Trophoblast cell (in vitro differentiated cells and primary cell): ENCODE results near the gene C16orf90.

ENCODE experiments used
- DNase-seq, 2 donors: peaks; one replicate each; pipeline ENCODE4 v3.0.0-alpha.2; 2016
- H2AFZ ChIP-seq: 2 replicates; pipeline ENCODE4 v1.6.1; 2013; ENCODE audit warnings: low read length, moderate library complexity, mild to moderate bottlenecking; ENCODE audit not compliant: insufficient read depth, poor library complexity
- H2AK5ac ChIP-seq: 2 replicates; pipeline ENCODE4 v1.6.1; 2013; ENCODE audit warnings: mild to moderate bottlenecking, low read length
- H2BK120ac ChIP-seq: 2 replicates; pipeline ENCODE4 v1.6.1; 2013; ENCODE audit warnings: low read length, mild to moderate bottlenecking, moderate library complexity; ENCODE audit not compliant: insufficient read depth, poor library complexity
- H2BK12ac ChIP-seq: 2 replicates; pipeline ENCODE4 v1.6.1; 2013; ENCODE audit warnings: mild to moderate bottlenecking, low read length, moderate library complexity
- H2BK5ac ChIP-seq: 2 replicates; pipeline ENCODE4 v1.6.1; 2013; ENCODE audit warnings: low read length, low read depth, moderate library complexity, mild to moderate bottlenecking; ENCODE audit not compliant: poor library complexity
- H3K14ac ChIP-seq: 2 replicates; pipeline ENCODE4 v1.6.1; 2013; ENCODE audit warnings: mild to moderate bottlenecking, low read length
- H3K18ac ChIP-seq: 2 replicates; pipeline ENCODE4 v1.6.1; 2013; ENCODE audit warnings: mild to moderate bottlenecking, low read length
- H3K23ac ChIP-seq: 2 replicates; pipeline ENCODE4 v1.6.1; 2013; ENCODE audit warnings: low read length
- H3K27ac ChIP-seq: 2 replicates; pipeline ENCODE4 v1.5.1; 2013; ENCODE audit warnings: low read depth, mild to moderate bottlenecking, inconsistent platforms, low read length, moderate library complexity
- H3K27me3 ChIP-seq: 2 replicates; pipeline ENCODE4 v1.6.1; 2013; ENCODE audit warnings: inconsistent platforms, mild to moderate bottlenecking, low read length, moderate library complexity; ENCODE audit not compliant: insufficient read depth
- H3K36me3 ChIP-seq, 2 experiments: 1 replicate in 1 of 2; 2 replicates in 1 of 2; pipeline ENCODE4 v1.6.1; 2013; ENCODE audit warnings: low read length in 2 of 2, mild to moderate bottlenecking in 2 of 2, moderate library complexity in 1 of 2; ENCODE audit not compliant: insufficient read depth in 2 of 2, control insufficient read depth in 1 of 2
- H3K4ac ChIP-seq: 2 replicates; pipeline ENCODE4 v1.6.1; 2013; ENCODE audit warnings: low read depth, mild to moderate bottlenecking, low read length, moderate library complexity
- H3K4me1 ChIP-seq, 2 experiments: 1 replicate in 1 of 2; 2 replicates in 1 of 2; pipeline ENCODE4 v1.6.1; 2013; ENCODE audit warnings: low read length in 2 of 2, mild to moderate bottlenecking in 2 of 2, moderate library complexity in 1 of 2; ENCODE audit not compliant: insufficient read depth in 2 of 2, control insufficient read depth in 1 of 2
- H3K4me2 ChIP-seq: 2 replicates; pipeline ENCODE4 v1.6.1; 2013; ENCODE audit warnings: inconsistent platforms, mild to moderate bottlenecking, low read length, moderate library complexity
- H3K4me3 ChIP-seq: 2 replicates; pipeline ENCODE4 v1.5.1; 2013; ENCODE audit warnings: mild to moderate bottlenecking, low read depth, low read length, inconsistent platforms
- H3K79me1 ChIP-seq: one replicate; pipeline ENCODE4 v1.6.1; 2013; ENCODE audit warnings: low read length
- H3K79me2 ChIP-seq: 2 replicates; pipeline ENCODE4 v1.6.1; 2013; ENCODE audit warnings: low read length, mild to moderate bottlenecking; ENCODE audit not compliant: control insufficient read depth, insufficient read depth, poor library complexity
- H3K9ac ChIP-seq: 2 replicates; pipeline ENCODE4 v1.6.1; 2013; ENCODE audit warnings: mild to moderate bottlenecking, low read length
- H3K9me3 ChIP-seq: 2 replicates; pipeline ENCODE4 v1.6.1; 2013; ENCODE audit warnings: low read depth, mild to moderate bottlenecking, control low read depth, inconsistent platforms, low read length; ENCODE audit not compliant: insufficient read depth
- H4K12ac ChIP-seq: 2 replicates; pipeline ENCODE4 v1.6.1; 2013; ENCODE audit warnings: low read depth, mild to moderate bottlenecking, low read length, moderate library complexity
- H4K8ac ChIP-seq: 2 replicates; pipeline ENCODE4 v1.6.1; 2013; ENCODE audit warnings: low read depth, mild to moderate bottlenecking, low read length, moderate library complexity
- H4K91ac ChIP-seq: one replicate; pipeline ENCODE4 v1.6.1; 2013; ENCODE audit warnings: low read depth, mild to moderate bottlenecking, low read length, moderate library complexity
- WGBS: extraction: QIAGEN DNeasy Blood & Tissue Kit; methylation state at CpG from one replicate; pipeline ENCODE4 v1.1.7; 2013; ENCODE audit warnings: missing lambda C conversion rate; ENCODE audit not compliant: insufficient read length, insufficient coverage; ENCODE audit errors: extremely low coverage; 5-methylcytosine and 5-hydroxymethylcytosine counted together

Gene C16orf90

GRCh38 chr16:3509470-3509928 is 14.2 kb upstream of the C16orf90 start:
- Histone ChIP-seq H3K79me2 (no peaks in the 10 kb centered on the region), H4K8ac (no peak overlapping the region), H3K27me3 (no peaks in the 10 kb centered on the region), H3K9me3 (no peaks in the 10 kb centered on the region), H3K23ac (no peak overlapping the region), H3K14ac (no peak overlapping the region), H2BK12ac (no peak overlapping the region), H3K4me1 (no peaks in the 10 kb centered on the region), H4K12ac (no peak overlapping the region), H3K4me3 (no peak overlapping the region), H4K91ac (no peak overlapping the region), H3K79me1 (no peaks in the 10 kb centered on the region), H3K4ac (no peak overlapping the region), H3K4me2 (no peak overlapping the region), H3K18ac (no peak overlapping the region), H2AFZ (no peak overlapping the region), H3K36me3 (peaks cover 12 to 25% of the 10 kb centered on the region in 2 experiments), H3K27ac (no peak overlapping the region), H2BK5ac (no peak overlapping the region), H3K9ac (no peak overlapping the region), H2AK5ac (no peak overlapping the region), H2BK120ac (no peak overlapping the region)
- DNase-seq = no peak
- WGBS = no CpG with 5 or more reads among the region's 13 CpGs

- Histone ChIP-seq H3K14ac (no peak overlapping the region), H3K4me1 (no peaks in the 10 kb centered on the region), H3K27me3 (no peaks in the 10 kb centered on the region), H2AFZ (no peak overlapping the region), H3K36me3 (peaks cover 11 to 23% of the 10 kb centered on the region in 2 experiments), H3K4ac (no peak overlapping the region), H3K4me3 (no peak overlapping the region), H3K27ac (no peak overlapping the region), H2AK5ac (no peak overlapping the region), H3K79me1 (no peaks in the 10 kb centered on the region), H3K79me2 (no peaks in the 10 kb centered on the region), H4K91ac (no peak overlapping the region), H2BK120ac (no peak overlapping the region), H4K8ac (no peak overlapping the region), H4K12ac (no peak overlapping the region), H3K9ac (no peak overlapping the region), H3K4me2 (no peak overlapping the region), H2BK12ac (no peak overlapping the region), H3K18ac (no peak overlapping the region), H3K9me3 (no peaks in the 10 kb centered on the region), H2BK5ac (no peak overlapping the region), H3K23ac (no peak overlapping the region)
- no peak for DNase-seq
- WGBS = no CpG with 5 or more reads among the region's 7 CpGs
These were observed 13.4 kb upstream of the C16orf90 start for GRCh38 chr16:3508736-3509135.

GRCh38 chr16:3503523-3503922 is 8.2 kb upstream of the C16orf90 start:
- Histone ChIP-seq H4K8ac (no peak overlapping the region), H2BK120ac (no peak overlapping the region), H2AK5ac (no peak overlapping the region), H3K9me3 (no peaks in the 10 kb centered on the region), H3K14ac (no peak overlapping the region), H3K18ac (no peak overlapping the region), H2BK12ac (no peak overlapping the region), H3K36me3 (peaks cover 0 to 8% of the 10 kb centered on the region in 2 experiments), H3K79me2 (no peaks in the 10 kb centered on the region), H2AFZ (no peak overlapping the region), H3K27ac (no peak overlapping the region), H3K4me1 (peaks cover 5 to 6% of the 10 kb centered on the region in 2 experiments), H4K12ac (no peak overlapping the region), H4K91ac (no peak overlapping the region), H2BK5ac (no peak overlapping the region), H3K79me1 (peaks cover 4% of the 10 kb centered on the region), H3K23ac (no peak overlapping the region), H3K27me3 (no peaks in the 10 kb centered on the region), H3K4me2 (no peak overlapping the region), H3K4ac (no peak overlapping the region), H3K9ac (no peak overlapping the region), H3K4me3 (no peak overlapping the region)
- no peak for DNase-seq
- no CpG with 5 or more reads among the region's 6 CpGs for WGBS

DNA sequence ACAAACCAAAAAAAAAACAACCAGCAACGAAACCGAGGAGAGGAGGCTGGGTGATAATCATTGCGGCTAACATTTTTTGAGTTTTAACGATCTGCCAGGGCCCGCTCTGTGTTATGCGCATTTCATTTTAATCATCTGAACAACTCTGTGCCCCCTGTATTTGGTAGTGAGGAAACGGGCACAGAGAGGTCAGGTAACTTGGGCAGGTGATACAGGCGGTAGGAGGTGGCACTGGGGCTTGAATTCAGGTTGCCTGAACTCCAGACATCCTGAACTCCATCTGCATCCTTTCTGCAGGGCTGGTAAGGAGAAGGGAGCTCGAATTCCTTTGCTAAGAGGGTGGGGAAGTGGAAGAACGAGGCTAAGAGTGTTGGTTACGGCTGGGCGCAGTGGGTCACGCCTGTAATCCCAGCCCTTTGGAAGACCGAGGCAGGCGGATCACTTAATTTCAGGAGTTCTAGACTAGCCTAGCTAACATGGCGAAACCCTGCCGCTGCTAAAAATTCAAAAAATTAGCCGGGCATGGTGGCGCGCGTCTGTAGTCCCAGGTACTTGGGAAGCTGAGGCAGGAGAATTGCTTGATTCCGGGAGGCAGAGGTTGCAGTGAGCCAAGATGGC is 6.6 kb upstream of the C16orf90 start:
- Histone ChIP-seq H2BK120ac (no peak overlapping the region), H2BK5ac (no peak overlapping the region), H3K27me3 (no peaks in the 10 kb centered on the region), H3K4me2 (peak overlapping the region; percentile 67), H2BK12ac (no peak overlapping the region), H3K23ac (no peak overlapping the region), H4K91ac (no peak overlapping the region), H3K14ac (no peak overlapping the region), H3K9ac (no peak overlapping the region), H3K9me3 (no peaks in the 10 kb centered on the region), H3K79me1 (peaks cover 4% of the 10 kb centered on the region), H3K4me3 (no peak overlapping the region), H3K27ac (no peak overlapping the region), H3K36me3 (peaks cover 0 to 6% of the 10 kb centered on the region in 2 experiments), H4K12ac (no peak overlapping the region), H2AFZ (peak overlapping the region; percentile 37), H4K8ac (no peak overlapping the region), H3K4ac (no peak overlapping the region), H2AK5ac (no peak overlapping the region), H3K79me2 (no peaks in the 10 kb centered on the region), H3K4me1 (peaks cover 5 to 6% of the 10 kb centered on the region in 2 experiments), H3K18ac (no peak overlapping the region)
- no peak for DNase-seq
- no CpG with 5 or more reads among the region's 22 CpGs for WGBS
